Measurements from ENCODE around the gene GPR156.

GPR156 gene

DNA sequence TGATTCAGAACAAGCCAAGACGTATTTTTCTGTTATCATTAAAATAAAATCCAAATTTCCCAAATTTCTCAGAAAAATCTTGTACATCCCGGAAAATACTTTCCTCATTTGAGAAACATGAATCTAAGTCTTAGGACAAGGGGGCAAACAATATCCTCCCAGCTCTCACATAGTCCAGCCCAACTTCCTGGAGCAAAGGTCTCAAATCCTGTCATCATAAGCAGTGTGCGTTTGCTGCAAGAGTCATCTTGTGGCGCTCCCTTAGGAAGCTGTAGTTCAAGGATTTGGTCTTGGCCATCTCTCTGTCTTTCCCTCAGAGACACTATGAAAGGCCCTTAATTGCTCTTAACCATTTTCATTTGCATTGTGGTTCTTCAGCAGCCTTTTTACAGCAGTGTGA, 133.2 kb downstream of the GPR156 start:
- H3K9me3 ChIP-seq (ENCODE audit: control extremely low read depth in 1 of 5, control insufficient read depth in 4 of 5, insufficient read depth in 2 of 5, low read depth in 1 of 5, low read length in 4 of 5), result peaks cover 0 to 17% (median 12%) of the 10 kb centered on the region in 5 experiments
- ChIA-PET CTCF (interaction anchor here (1.1 kb wide), 1 partner anchor 30 kb away, joined by 3 read pairs; no protein-coding TSS in a partner anchor), POLR2A (no interaction called here)
- no peaks in the 10 kb centered on the region for H3K27me3 ChIP-seq (replicated peaks in 2 of 5; ENCODE audit: control insufficient read depth in 4 of 5, insufficient read depth in 5 of 5, low read length in 4 of 5)
- H3K27ac ChIP-seq (ENCODE audit: insufficient read depth in 1 of 2, low read depth in 1 of 2, low read length in 2 of 2, poor library complexity in 1 of 2, severe bottlenecking in 2 of 2), result no peak overlapping the region
- H3K36me3 ChIP-seq (ENCODE audit: control insufficient read depth in 4 of 4, insufficient read depth in 4 of 4, low read length in 3 of 4), result no peaks in the 10 kb centered on the region
- 100% methylated on average over 3 of the region's 4 CpGs for WGBS (ENCODE audit: insufficient coverage)
- no peak for DNase-seq
- H3K4me1 ChIP-seq (ENCODE audit: control extremely low read depth in 1 of 4, control insufficient read depth in 4 of 4, insufficient read depth in 4 of 4, low read length in 3 of 4), result peaks cover 0 to 24% (median 20%) of the 10 kb centered on the region in 4 experiments
- H3K4me3 ChIP-seq (ENCODE audit: control insufficient read depth in 1 of 7, extremely low read depth in 1 of 7, insufficient read depth in 4 of 7, low read depth in 2 of 7, low read length in 6 of 7), result no peak overlapping the region

GRCh38 chr3:120148187-120148949, 136.7 kb downstream of the GPR156 start:
- CTCF ChIA-PET, result interaction anchor here (0.9 to 6.0 kb wide), 12 partner anchors 9 to 324 kb away, joined by 3 to 49 read pairs (median 4); no protein-coding TSS in a partner anchor
- peaks cover 0 to 24% (median 20%) of the 10 kb centered on the region in 4 experiments for H3K4me1 ChIP-seq (ENCODE audit: control extremely low read depth in 1 of 4, control insufficient read depth in 4 of 4, insufficient read depth in 4 of 4, low read length in 3 of 4)
- H3K27me3 ChIP-seq (replicated peaks in 2 of 5; ENCODE audit: control insufficient read depth in 4 of 5, insufficient read depth in 5 of 5, low read length in 4 of 5), result no peaks in the 10 kb centered on the region
- H3K27ac ChIP-seq (ENCODE audit: insufficient read depth in 1 of 2, low read depth in 1 of 2, low read length in 2 of 2, poor library complexity in 1 of 2, severe bottlenecking in 2 of 2), result no peak overlapping the region
- H3K9me3 ChIP-seq (ENCODE audit: control extremely low read depth in 1 of 5, control insufficient read depth in 4 of 5, insufficient read depth in 2 of 5, low read depth in 1 of 5, low read length in 4 of 5), result no peaks in the 10 kb centered on the region
- peak; percentile 22 to 63 (median 55) for DNase-seq
- WGBS (ENCODE audit: insufficient coverage), result 86% methylated on average over 1 of the region's 3 CpGs
- H3K4me3 ChIP-seq (ENCODE audit: control insufficient read depth in 1 of 7, extremely low read depth in 1 of 7, insufficient read depth in 4 of 7, low read depth in 2 of 7, low read length in 6 of 7), result no peak overlapping the region
- H3K36me3 ChIP-seq (ENCODE audit: control insufficient read depth in 4 of 4, insufficient read depth in 4 of 4, low read length in 3 of 4), result no peaks in the 10 kb centered on the region
- POLR2A ChIA-PET, result no interaction called here

GRCh38 chr3:120147072-120147871, 137.8 kb downstream of the GPR156 start:
- no peaks in the 10 kb centered on the region for H3K27me3 ChIP-seq (replicated peaks in 2 of 5; ENCODE audit: control insufficient read depth in 4 of 5, insufficient read depth in 5 of 5, low read length in 4 of 5)
- DNase-seq, result peak; percentile 45 to 71 (median 67)
- H3K4me1 ChIP-seq (ENCODE audit: control extremely low read depth in 1 of 4, control insufficient read depth in 4 of 4, insufficient read depth in 4 of 4, low read length in 3 of 4), result peaks cover 0 to 22% (median 19%) of the 10 kb centered on the region in 4 experiments
- no peaks in the 10 kb centered on the region for H3K9me3 ChIP-seq (ENCODE audit: control extremely low read depth in 1 of 5, control insufficient read depth in 4 of 5, insufficient read depth in 2 of 5, low read depth in 1 of 5, low read length in 4 of 5)
- CTCF ChIA-PET, result interaction anchor here (0.8 to 6.0 kb wide), 18 partner anchors 11 to 330 kb away, joined by 3 to 49 read pairs (median 4); no protein-coding TSS in a partner anchor
- H3K36me3 ChIP-seq (ENCODE audit: control insufficient read depth in 4 of 4, insufficient read depth in 4 of 4, low read length in 3 of 4), result no peaks in the 10 kb centered on the region
- WGBS (ENCODE audit: insufficient coverage), result 42% methylated on average over 4 of the region's 6 CpGs
- no peak overlapping the region for H3K27ac ChIP-seq (ENCODE audit: insufficient read depth in 1 of 2, low read depth in 1 of 2, low read length in 2 of 2, poor library complexity in 1 of 2, severe bottlenecking in 2 of 2)
- no peak overlapping the region for H3K4me3 ChIP-seq (ENCODE audit: control insufficient read depth in 1 of 7, extremely low read depth in 1 of 7, insufficient read depth in 4 of 7, low read depth in 2 of 7, low read length in 6 of 7)
- POLR2A ChIA-PET, result interaction anchor here (0.6 kb wide), 1 partner anchor 32 kb away, joined by 3 read pairs; no protein-coding TSS in a partner anchor

GRCh38 chr3:120145542-120146285, 139.3 kb downstream of the GPR156 start:
- 100% methylated on average over 1 of the region's 3 CpGs for WGBS (ENCODE audit: insufficient coverage)
- H3K9me3 ChIP-seq (ENCODE audit: control extremely low read depth in 1 of 5, control insufficient read depth in 4 of 5, insufficient read depth in 2 of 5, low read depth in 1 of 5, low read length in 4 of 5), result no peaks in the 10 kb centered on the region
- peak in 2 of 3 donors; percentile 10 to 26 for DNase-seq
- no peak overlapping the region for H3K27ac ChIP-seq (ENCODE audit: insufficient read depth in 1 of 2, low read depth in 1 of 2, low read length in 2 of 2, poor library complexity in 1 of 2, severe bottlenecking in 2 of 2)
- peaks cover 0 to 22% (median 19%) of the 10 kb centered on the region in 4 experiments for H3K4me1 ChIP-seq (ENCODE audit: control extremely low read depth in 1 of 4, control insufficient read depth in 4 of 4, insufficient read depth in 4 of 4, low read length in 3 of 4)
- no peaks in the 10 kb centered on the region for H3K36me3 ChIP-seq (ENCODE audit: control insufficient read depth in 4 of 4, insufficient read depth in 4 of 4, low read length in 3 of 4)
- ChIA-PET POLR2A (no interaction called here), CTCF (interaction anchor here (1.0 to 6.0 kb wide), 6 partner anchors 16 to 314 kb away, joined by 3 to 49 read pairs (median 5); no protein-coding TSS in a partner anchor)
- no peaks in the 10 kb centered on the region for H3K27me3 ChIP-seq (replicated peaks in 2 of 5; ENCODE audit: control insufficient read depth in 4 of 5, insufficient read depth in 5 of 5, low read length in 4 of 5)
- H3K4me3 ChIP-seq (ENCODE audit: control insufficient read depth in 1 of 7, extremely low read depth in 1 of 7, insufficient read depth in 4 of 7, low read depth in 2 of 7, low read length in 6 of 7), result no peak overlapping the region

GRCh38 chr3:120144267-120144666, 140.8 kb downstream of the GPR156 start:
- peaks cover 0 to 22% (median 19%) of the 10 kb centered on the region in 4 experiments for H3K4me1 ChIP-seq (ENCODE audit: control extremely low read depth in 1 of 4, control insufficient read depth in 4 of 4, insufficient read depth in 4 of 4, low read length in 3 of 4)
- no peaks in the 10 kb centered on the region for H3K9me3 ChIP-seq (ENCODE audit: control extremely low read depth in 1 of 5, control insufficient read depth in 4 of 5, insufficient read depth in 2 of 5, low read depth in 1 of 5, low read length in 4 of 5)
- H3K27me3 ChIP-seq (replicated peaks in 2 of 5; ENCODE audit: control insufficient read depth in 4 of 5, insufficient read depth in 5 of 5, low read length in 4 of 5), result no peaks in the 10 kb centered on the region
- no peak for DNase-seq
- no peak overlapping the region for H3K27ac ChIP-seq (ENCODE audit: insufficient read depth in 1 of 2, low read depth in 1 of 2, low read length in 2 of 2, poor library complexity in 1 of 2, severe bottlenecking in 2 of 2)
- WGBS (ENCODE audit: insufficient coverage), result 91% methylated on average over 4 of the region's 4 CpGs
- POLR2A ChIA-PET, result no interaction called here
- H3K36me3 ChIP-seq (ENCODE audit: control insufficient read depth in 4 of 4, insufficient read depth in 4 of 4, low read length in 3 of 4), result no peaks in the 10 kb centered on the region
- no peak overlapping the region for H3K4me3 ChIP-seq (ENCODE audit: control insufficient read depth in 1 of 7, extremely low read depth in 1 of 7, insufficient read depth in 4 of 7, low read depth in 2 of 7, low read length in 6 of 7)
- CTCF ChIA-PET, result interaction anchor here (1.1 to 6.0 kb wide), 2 partner anchors 244 to 253 kb away, joined by 3 to 49 read pairs; no protein-coding TSS in a partner anchor

DNA sequence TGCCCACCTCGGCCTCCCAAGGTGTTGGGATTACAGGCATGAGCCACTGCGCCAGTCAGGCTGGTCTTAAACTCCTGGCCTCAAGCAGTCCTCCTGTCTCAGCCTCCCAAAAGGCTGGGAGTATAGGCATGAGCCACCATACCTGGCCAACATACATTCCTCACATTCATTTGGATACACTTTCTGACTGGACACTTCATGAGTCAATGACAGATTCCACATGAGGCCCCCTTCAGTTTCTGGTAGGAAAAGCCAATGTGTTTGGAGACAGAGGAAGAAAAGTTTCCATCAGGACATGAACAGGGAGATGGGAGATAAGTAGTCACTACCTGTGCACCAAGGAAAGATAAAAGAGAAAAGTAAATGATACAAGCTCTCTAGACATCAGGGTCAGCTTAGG, 141.3 kb downstream of the GPR156 start:
- Histone ChIP-seq H3K27ac (ENCODE audit: insufficient read depth in 1 of 2, low read depth in 1 of 2, low read length in 2 of 2, poor library complexity in 1 of 2, severe bottlenecking in 2 of 2) (no peak overlapping the region), H3K4me1 (ENCODE audit: control extremely low read depth in 1 of 4, control insufficient read depth in 4 of 4, insufficient read depth in 4 of 4, low read length in 3 of 4) (peaks cover 0 to 16% (median 14%) of the 10 kb centered on the region in 4 experiments), H3K27me3 (replicated peaks in 2 of 5; ENCODE audit: control insufficient read depth in 4 of 5, insufficient read depth in 5 of 5, low read length in 4 of 5) (no peaks in the 10 kb centered on the region), H3K4me3 (ENCODE audit: control insufficient read depth in 1 of 7, extremely low read depth in 1 of 7, insufficient read depth in 4 of 7, low read depth in 2 of 7, low read length in 6 of 7) (no peak overlapping the region), H3K9me3 (ENCODE audit: control extremely low read depth in 1 of 5, control insufficient read depth in 4 of 5, insufficient read depth in 2 of 5, low read depth in 1 of 5, low read length in 4 of 5) (no peaks in the 10 kb centered on the region), H3K36me3 (ENCODE audit: control insufficient read depth in 4 of 4, insufficient read depth in 4 of 4, low read length in 3 of 4) (no peaks in the 10 kb centered on the region)
- ChIA-PET CTCF (interaction anchor here (1.1 to 6.0 kb wide), 2 partner anchors 244 to 252 kb away, joined by 3 to 49 read pairs; no protein-coding TSS in a partner anchor), POLR2A (no interaction called here)
- DNase-seq, result no peak
- no CpG with 5 or more reads among the region's 2 CpGs for WGBS (ENCODE audit: insufficient coverage)
